K562 (cell line): ENCODE measurements around the gene CALML6. TPM values are rescaled to one million over a fixed set of nuclear protein-coding genes. Genes with fewer than 3 reads are reported as not detected.

Source experiments
- HDAC1 ChIP-seq, 2 experiments: fragments of 450-650 bp; IDR thresholded peaks; 2 replicates each; pipeline ENCODE4 v1.6.1; 2016 to 2017; ENCODE audit warnings: inconsistent platforms in 1 of 2, mild to moderate bottlenecking in 1 of 2, moderate library complexity in 1 of 2
- HDAC3 ChIP-seq: fragments of 450-650 bp; IDR thresholded peaks from 2 replicates; pipeline ENCODE4 v1.6.1; 2018; ENCODE audit warnings: borderline replicate concordance, mild to moderate bottlenecking, moderate library complexity; ENCODE audit not compliant: partially characterized antibody
- NEUROD1 ChIP-seq: fragments of 150-350 bp; IDR thresholded peaks from 2 replicates; pipeline ENCODE4 v1.6.1; 2014; ENCODE audit warnings: borderline replicate concordance, low read length, low read depth; ENCODE audit not compliant: partially characterized antibody
- RBFOX2 ChIP-seq: fragments of 200-400 bp; formaldehyde crosslinking; IDR thresholded peaks from 2 replicates; pipeline ENCODE4 v1.6.1; 2017; ENCODE audit warnings: low read depth, mild to moderate bottlenecking, low read length, moderate library complexity
- SIN3B ChIP-seq: fragments of 450-650 bp; IDR thresholded peaks from 2 replicates; pipeline ENCODE4 v1.6.1; 2017; ENCODE audit warnings: low read depth, mild to moderate bottlenecking, moderate library complexity
- SMAD4 ChIP-seq: fragments of 250-450 bp; sonication (Bioruptor Pico); conservative IDR thresholded peaks from 2 replicates; pipeline ENCODE4 v1.8.0; 2021; ENCODE audit warnings: inconsistent platforms, mild to moderate bottlenecking, moderate library complexity
- TAF1 ChIP-seq: IDR thresholded peaks from 2 replicates; pipeline ENCODE4 v1.6.1; 2011; ENCODE audit warnings: mild to moderate bottlenecking, low read length, moderate library complexity; ENCODE audit not compliant: insufficient read depth, control insufficient read depth, severe bottlenecking; ENCODE audit errors: extremely low read depth
- polyA plus RNA-seq, 8 experiments: library from polyadenylated mRNA; depleted of rRNA in 4 of 8; stranded (reverse) in 5 of 8; unstranded in 3 of 8; fragments of >200 nt; fragmentation: Nextera tagmentation in 2 of 8; fragmentation: Illumina TruSeq in 1 of 8; extraction: Ambion mirVana in 2 of 8; extraction: Trizol in 1 of 8; gene quantifications; 2 replicates each; pipeline versions ENCODE4 v1.2.1 to v1.2.3, GENCODE V29; 2011 to 2014; ENCODE audit warnings: inconsistent platforms in 1 of 8, missing spikeins in 1 of 8
- total RNA-seq, 7 experiments: library from RNA; depleted of rRNA in 6 of 7; stranded (reverse); fragments of >200 nt in 6 of 7; fragmentation: Illumina TruSeq in 2 of 7; extraction: Trizol in 2 of 7; gene quantifications; 2 replicates each; pipeline versions ENCODE4 v1.2.1 to v1.2.3, GENCODE V29; 2011 to 2021; ENCODE audit warnings: low replicate concordance in 1 of 7
- TF ChIP-seq, protein P1 (sequence below): fragments of 450-650 bp; IDR thresholded peaks from 2 replicates; pipeline ENCODE4 v1.6.1; 2016; ENCODE audit warnings: borderline replicate concordance
- TF ChIP-seq, protein P2 (sequence below): sonication (generic); formaldehyde crosslinking; IDR thresholded peaks from 2 replicates; pipeline ENCODE4 v1.8.0; 2022; ENCODE audit warnings: mild to moderate bottlenecking, missing genetic modification reagents
- TF ChIP-seq, protein P3 (sequence below): fragments of 450-650 bp; formaldehyde crosslinking; IDR thresholded peaks from 2 replicates; pipeline ENCODE4 v1.4.0; 2020; ENCODE audit warnings: mild to moderate bottlenecking
- TF ChIP-seq, protein P4 (sequence below): conservative IDR thresholded peaks from 2 replicates; pipeline ENCODE4 v1.6.1; 2011; ENCODE audit warnings: low read depth, mild to moderate bottlenecking, low read length; ENCODE audit not compliant: control insufficient read depth
- TF ChIP-seq, protein P5 (sequence below), 2 experiments: fragments of 450-650 bp; IDR thresholded peaks; 2 replicates each; pipeline ENCODE4 v1.6.1; 2018; ENCODE audit warnings: mild to moderate bottlenecking in 2 of 2, low read depth in 1 of 2; ENCODE audit not compliant: partially characterized antibody in 2 of 2

Gene CALML6
- total and polyA plus RNA-seq, 9 of the 15 experiments (the other 6 are each of a cell fraction or from before 2014, with no cell fraction given), result 0.14 TPM; not detected in 8

DNA sequence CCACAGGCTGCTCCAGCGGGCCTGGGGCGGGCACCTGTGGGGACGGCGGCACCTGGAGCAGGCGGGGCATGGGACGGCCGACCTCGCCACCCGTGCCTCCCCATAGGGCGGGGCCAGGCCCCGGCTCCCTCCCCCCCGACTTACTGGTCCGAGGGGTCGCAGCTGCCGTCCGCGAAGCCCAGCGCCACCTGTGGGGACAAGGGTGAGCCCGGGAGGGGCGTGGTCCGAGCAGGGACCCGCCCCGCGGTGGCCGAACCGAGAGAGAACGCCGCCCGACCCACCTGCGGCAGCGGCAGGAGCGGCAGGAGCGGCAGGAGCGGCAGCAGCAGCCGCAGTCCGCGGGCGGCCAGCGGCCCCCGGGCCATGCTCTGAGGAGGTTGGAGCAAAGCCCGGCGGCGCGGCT, 3.8 kb downstream of the CALML6 start, which contains the start of gene TMEM52 (continued):
- TF ChIP-seq, protein P1, sequence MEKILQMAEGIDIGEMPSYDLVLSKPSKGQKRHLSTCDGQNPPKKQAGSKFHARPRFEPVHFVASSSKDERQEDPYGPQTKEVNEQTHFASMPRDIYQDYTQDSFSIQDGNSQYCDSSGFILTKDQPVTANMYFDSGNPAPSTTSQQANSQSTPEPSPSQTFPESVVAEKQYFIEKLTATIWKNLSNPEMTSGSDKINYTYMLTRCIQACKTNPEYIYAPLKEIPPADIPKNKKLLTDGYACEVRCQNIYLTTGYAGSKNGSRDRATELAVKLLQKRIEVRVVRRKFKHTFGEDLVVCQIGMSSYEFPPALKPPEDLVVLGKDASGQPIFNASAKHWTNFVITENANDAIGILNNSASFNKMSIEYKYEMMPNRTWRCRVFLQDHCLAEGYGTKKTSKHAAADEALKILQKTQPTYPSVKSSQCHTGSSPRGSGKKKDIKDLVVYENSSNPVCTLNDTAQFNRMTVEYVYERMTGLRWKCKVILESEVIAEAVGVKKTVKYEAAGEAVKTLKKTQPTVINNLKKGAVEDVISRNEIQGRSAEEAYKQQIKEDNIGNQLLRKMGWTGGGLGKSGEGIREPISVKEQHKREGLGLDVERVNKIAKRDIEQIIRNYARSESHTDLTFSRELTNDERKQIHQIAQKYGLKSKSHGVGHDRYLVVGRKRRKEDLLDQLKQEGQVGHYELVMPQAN, result 0 out of 2 replicates have a peak, but pooled peaks have one; percentile 25
- peak; percentile 31; the same call in 1 of the 2 replicates for TF ChIP-seq SMAD4 (CRISPR knock-in tag)
- TF ChIP-seq, protein P2, sequence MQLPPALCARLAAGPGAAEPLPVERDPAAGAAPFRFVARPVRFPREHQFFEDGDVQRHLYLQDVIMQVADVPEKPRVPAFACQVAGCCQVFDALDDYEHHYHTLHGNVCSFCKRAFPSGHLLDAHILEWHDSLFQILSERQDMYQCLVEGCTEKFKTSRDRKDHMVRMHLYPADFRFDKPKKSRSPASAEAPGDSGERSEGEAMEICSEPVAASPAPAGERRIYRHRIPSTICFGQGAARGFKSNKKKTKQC, result 0 out of 2 replicates have a peak, but pooled peaks have one; percentile 34
- TF ChIP-seq RBFOX2, result peak; percentile 86
- no peak for TF ChIP-seq HDAC3
- peak in 1 of 2 experiments; percentile 67; a peak in 1 of 4 replicates for TF ChIP-seq HDAC1 (IDR thresholded peaks at IDR 0.05)
- TF ChIP-seq SIN3B, result peak; percentile 70
- no peak for TF ChIP-seq NEUROD1
- TF ChIP-seq TAF1, result peak; percentile 42
- TF ChIP-seq, protein P3, sequence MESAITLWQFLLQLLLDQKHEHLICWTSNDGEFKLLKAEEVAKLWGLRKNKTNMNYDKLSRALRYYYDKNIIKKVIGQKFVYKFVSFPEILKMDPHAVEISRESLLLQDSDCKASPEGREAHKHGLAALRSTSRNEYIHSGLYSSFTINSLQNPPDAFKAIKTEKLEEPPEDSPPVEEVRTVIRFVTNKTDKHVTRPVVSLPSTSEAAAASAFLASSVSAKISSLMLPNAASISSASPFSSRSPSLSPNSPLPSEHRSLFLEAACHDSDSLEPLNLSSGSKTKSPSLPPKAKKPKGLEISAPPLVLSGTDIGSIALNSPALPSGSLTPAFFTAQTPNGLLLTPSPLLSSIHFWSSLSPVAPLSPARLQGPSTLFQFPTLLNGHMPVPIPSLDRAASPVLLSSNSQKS (CRISPR knock-in tag), result no peak
- TF ChIP-seq, protein P4, sequence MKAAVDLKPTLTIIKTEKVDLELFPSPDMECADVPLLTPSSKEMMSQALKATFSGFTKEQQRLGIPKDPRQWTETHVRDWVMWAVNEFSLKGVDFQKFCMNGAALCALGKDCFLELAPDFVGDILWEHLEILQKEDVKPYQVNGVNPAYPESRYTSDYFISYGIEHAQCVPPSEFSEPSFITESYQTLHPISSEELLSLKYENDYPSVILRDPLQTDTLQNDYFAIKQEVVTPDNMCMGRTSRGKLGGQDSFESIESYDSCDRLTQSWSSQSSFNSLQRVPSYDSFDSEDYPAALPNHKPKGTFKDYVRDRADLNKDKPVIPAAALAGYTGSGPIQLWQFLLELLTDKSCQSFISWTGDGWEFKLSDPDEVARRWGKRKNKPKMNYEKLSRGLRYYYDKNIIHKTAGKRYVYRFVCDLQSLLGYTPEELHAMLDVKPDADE, result peak; percentile 63; the same call in 1 of the 2 replicates
- TF ChIP-seq, protein P5, sequence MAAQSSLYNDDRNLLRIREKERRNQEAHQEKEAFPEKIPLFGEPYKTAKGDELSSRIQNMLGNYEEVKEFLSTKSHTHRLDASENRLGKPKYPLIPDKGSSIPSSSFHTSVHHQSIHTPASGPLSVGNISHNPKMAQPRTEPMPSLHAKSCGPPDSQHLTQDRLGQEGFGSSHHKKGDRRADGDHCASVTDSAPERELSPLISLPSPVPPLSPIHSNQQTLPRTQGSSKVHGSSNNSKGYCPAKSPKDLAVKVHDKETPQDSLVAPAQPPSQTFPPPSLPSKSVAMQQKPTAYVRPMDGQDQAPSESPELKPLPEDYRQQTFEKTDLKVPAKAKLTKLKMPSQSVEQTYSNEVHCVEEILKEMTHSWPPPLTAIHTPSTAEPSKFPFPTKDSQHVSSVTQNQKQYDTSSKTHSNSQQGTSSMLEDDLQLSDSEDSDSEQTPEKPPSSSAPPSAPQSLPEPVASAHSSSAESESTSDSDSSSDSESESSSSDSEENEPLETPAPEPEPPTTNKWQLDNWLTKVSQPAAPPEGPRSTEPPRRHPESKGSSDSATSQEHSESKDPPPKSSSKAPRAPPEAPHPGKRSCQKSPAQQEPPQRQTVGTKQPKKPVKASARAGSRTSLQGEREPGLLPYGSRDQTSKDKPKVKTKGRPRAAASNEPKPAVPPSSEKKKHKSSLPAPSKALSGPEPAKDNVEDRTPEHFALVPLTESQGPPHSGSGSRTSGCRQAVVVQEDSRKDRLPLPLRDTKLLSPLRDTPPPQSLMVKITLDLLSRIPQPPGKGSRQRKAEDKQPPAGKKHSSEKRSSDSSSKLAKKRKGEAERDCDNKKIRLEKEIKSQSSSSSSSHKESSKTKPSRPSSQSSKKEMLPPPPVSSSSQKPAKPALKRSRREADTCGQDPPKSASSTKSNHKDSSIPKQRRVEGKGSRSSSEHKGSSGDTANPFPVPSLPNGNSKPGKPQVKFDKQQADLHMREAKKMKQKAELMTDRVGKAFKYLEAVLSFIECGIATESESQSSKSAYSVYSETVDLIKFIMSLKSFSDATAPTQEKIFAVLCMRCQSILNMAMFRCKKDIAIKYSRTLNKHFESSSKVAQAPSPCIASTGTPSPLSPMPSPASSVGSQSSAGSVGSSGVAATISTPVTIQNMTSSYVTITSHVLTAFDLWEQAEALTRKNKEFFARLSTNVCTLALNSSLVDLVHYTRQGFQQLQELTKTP (IDR thresholded peaks at IDR 0.05; ENCODE audit: low read depth in 1 of 2, partially characterized antibody in 2 of 2), result no peak
